IPS-15b (cell line): ENCODE results near the gene KYNU.

Experiments
- H3K27me3 ChIP-seq: one replicate; pipeline ENCODE4 v1.6.1; 2013; ENCODE audit warnings: low read length; ENCODE audit not compliant: control insufficient read depth, insufficient read depth
- H3K36me3 ChIP-seq: one replicate; pipeline ENCODE4 v1.6.1; 2013; ENCODE audit warnings: low read length; ENCODE audit not compliant: control insufficient read depth, insufficient read depth
- H3K4me1 ChIP-seq: one replicate; pipeline ENCODE4 v1.6.1; 2013; ENCODE audit warnings: mild to moderate bottlenecking, low read length; ENCODE audit not compliant: control insufficient read depth, insufficient read depth
- H3K4me3 ChIP-seq: one replicate; pipeline ENCODE4 v1.5.1; 2013; ENCODE audit warnings: low read depth, low read length
- H3K9ac ChIP-seq: one replicate; pipeline ENCODE4 v1.6.1; 2013; ENCODE audit warnings: low read depth, mild to moderate bottlenecking, low read length
- H3K9me3 ChIP-seq: one replicate; pipeline ENCODE4 v1.6.1; 2013; ENCODE audit warnings: mild to moderate bottlenecking, low read length; ENCODE audit not compliant: control insufficient read depth, insufficient read depth

KYNU gene

DNA sequence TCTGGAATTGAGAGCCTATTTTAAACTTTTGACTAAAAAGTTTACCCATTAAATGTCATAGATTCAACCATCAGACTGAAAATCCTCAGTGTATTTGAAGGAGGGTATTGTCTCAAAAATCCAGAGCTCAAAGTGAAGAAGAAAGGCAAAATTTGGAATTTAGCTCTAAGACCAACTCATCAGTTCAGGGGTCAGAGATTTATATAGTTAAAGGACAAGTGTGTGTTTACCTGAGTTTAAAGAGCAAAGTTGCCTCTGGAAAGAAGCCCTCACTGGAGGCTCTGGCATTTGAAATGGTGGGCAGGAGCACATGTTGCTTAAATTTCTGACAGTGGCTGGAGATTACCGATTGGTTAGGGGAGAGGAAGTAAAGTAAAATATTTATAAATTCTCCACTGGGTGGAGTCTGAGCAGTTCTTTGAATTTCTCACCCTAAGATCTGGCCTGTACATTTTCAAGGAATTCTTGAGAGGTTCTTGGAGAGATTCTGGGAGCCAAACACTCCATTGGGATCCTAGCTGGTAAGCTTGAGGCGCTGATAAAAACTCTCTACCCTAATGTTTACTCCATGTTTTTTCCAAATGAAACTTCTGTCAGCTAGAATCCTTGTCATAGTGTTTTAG lies at the start of gene KYNU:
TSS of gene KYNU (plus strand) at position 449 of the 623 bp plus-strand sequence. CDS start 7,704 bp downstream, outside the sequence.
- Histone ChIP-seq H3K9me3 (no peaks in the 10 kb centered on the region), H3K4me1 (no peaks in the 10 kb centered on the region), H3K9ac (no peak within 1 kb of the TSS), H3K36me3 (no peaks in the 10 kb centered on the region), H3K27me3 (no peaks in the 10 kb centered on the region), H3K4me3 (no peak within 1 kb of the TSS)

DNA sequence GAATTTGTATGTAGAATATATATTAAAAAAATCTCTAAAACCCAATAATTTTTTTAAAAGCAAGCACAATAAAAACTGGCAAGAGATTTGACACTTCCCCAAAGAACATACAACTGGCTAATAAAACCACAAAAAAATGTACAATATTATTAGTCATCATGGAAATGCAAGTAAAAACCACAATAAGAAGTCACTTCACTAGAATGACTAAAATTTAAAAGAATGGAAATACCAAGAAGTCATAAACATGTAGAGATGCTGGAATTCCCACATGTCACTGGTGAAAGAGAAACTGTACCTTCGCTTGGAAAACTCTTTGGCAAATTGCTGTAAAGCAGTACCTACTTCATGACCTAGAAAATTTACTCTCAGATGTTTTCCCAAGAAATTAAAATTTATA lies 43.4 kb upstream of the KYNU start:
- no peaks in the 10 kb centered on the region for H3K27me3 ChIP-seq
- peaks cover 4% of the 10 kb centered on the region for H3K4me1 ChIP-seq
- no peaks in the 10 kb centered on the region for H3K36me3 ChIP-seq
- no peak overlapping the region for H3K4me3 ChIP-seq
- no peaks in the 10 kb centered on the region for H3K9me3 ChIP-seq
- H3K9ac ChIP-seq: no peak overlapping the region

DNA sequence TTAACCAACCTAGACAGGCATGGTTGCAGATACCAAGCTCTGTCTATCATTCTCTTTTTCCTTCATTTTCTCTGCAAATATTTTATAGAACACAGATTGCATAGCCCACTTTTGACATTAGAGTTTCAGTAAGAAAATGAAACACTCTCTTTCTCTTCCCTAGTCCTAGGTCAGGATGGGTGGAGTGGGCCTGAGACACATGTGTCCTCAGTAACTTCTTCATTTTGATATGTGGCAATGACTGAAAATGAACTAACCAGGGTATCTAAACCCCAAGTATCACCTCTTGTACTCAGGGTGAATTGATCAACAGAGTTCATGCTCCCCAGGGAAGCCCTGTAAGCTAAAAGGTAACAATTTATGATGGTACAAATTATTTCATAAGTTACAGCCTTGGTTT lies 37.0 kb upstream of the KYNU start:
- Histone ChIP-seq H3K9me3 (no peaks in the 10 kb centered on the region), H3K36me3 (no peaks in the 10 kb centered on the region), H3K4me3 (no peak overlapping the region), H3K9ac (no peak overlapping the region), H3K27me3 (no peaks in the 10 kb centered on the region), H3K4me1 (peaks cover 4% of the 10 kb centered on the region)

DNA sequence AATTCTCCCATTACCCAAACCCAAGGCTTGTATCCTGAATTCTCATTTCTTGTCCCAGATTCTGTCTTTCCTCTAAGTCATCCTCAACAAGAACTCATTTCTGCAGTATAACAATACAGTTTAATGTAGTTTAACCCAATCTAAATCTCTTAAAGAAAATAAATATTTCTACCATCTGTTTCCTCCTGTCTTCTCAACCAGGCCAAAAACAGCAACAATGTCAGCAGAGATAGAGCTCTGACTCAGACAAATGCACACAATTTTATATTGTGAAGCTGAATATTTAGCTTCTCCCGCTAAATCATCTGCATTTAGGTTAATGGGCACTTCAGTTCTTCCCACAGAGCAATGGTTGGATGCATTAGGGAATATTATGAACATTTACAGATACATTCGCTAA lies 35.7 kb upstream of the KYNU start:
- Histone ChIP-seq H3K27me3 (no peaks in the 10 kb centered on the region), H3K4me3 (no peak overlapping the region), H3K9me3 (no peaks in the 10 kb centered on the region), H3K9ac (no peak overlapping the region), H3K36me3 (no peaks in the 10 kb centered on the region), H3K4me1 (no peaks in the 10 kb centered on the region)

DNA sequence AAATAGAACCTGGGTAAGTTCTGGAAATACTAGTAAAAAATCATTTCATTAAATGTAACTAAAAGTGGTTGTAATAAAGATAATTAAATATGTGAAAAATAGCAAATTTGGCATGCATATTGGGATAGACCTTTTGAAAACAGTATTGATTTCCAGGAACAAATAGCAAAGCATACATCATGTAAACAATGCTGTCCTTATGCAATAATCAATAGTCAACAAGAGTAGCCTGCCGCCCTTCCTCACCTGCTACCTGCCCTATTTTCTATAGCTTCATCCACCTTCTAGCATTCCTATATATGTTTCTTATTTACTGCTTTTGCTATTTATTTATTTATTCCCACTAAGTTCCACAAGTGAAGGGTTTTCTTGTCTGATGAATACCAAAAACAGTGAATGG lies 35.1 kb upstream of the KYNU start:
- Histone ChIP-seq H3K27me3 (no peaks in the 10 kb centered on the region), H3K9me3 (no peaks in the 10 kb centered on the region), H3K36me3 (no peaks in the 10 kb centered on the region), H3K4me1 (no peaks in the 10 kb centered on the region), H3K4me3 (no peak overlapping the region), H3K9ac (no peak overlapping the region)

DNA sequence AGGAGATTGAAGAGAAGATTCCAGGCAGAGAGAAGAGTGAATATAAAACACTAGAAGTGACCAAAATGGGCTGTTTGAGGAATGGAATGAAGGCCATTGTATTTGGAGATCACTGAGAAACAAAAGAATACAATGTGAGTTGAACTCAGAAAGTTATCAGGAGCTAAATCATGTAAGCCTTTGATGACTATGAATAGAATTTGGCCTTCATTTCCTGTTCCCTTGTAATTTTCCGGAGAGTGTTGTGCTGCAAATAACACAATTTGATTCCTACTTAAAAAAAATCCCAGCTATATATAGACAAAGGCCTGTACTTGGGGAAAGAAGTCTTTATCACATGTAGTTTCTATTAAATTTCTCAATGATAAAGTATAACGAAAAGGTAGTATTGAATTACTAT lies 33.7 kb upstream of the KYNU start:
- H3K9me3 ChIP-seq: no peaks in the 10 kb centered on the region
- no peaks in the 10 kb centered on the region for H3K27me3 ChIP-seq
- no peaks in the 10 kb centered on the region for H3K36me3 ChIP-seq
- no peaks in the 10 kb centered on the region for H3K4me1 ChIP-seq
- H3K9ac ChIP-seq: no peak overlapping the region
- H3K4me3 ChIP-seq: no peak overlapping the region

DNA sequence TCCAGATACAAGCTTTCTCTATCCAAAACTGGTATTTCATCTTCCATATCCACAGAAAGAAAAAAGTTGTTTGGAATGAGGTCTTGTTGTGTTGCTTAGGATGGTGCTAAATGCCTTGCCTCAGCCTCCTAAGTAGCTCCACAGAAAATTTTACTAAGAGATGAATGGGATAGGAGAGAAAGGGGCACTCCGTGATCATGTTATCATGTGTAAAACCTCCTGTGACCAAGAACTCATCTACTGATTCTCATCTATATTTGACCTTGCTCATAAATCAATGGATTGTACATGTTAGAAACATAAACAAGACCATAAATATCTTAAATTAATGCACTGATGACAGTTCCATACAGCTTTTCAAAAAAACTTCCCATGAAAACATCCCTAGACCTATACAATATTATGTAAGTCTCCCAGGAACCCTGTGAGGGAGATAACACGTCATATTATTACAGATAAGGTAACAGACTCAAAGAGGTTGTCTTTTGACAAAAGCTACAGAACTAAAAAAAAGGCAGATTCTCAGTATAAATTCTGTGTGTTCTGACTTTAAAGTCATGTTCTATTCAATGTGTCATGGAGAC lies 29.3 kb upstream of the KYNU start:
- no peak overlapping the region for H3K9ac ChIP-seq
- no peaks in the 10 kb centered on the region for H3K4me1 ChIP-seq
- H3K36me3 ChIP-seq: no peaks in the 10 kb centered on the region
- no peaks in the 10 kb centered on the region for H3K27me3 ChIP-seq
- no peak overlapping the region for H3K4me3 ChIP-seq
- H3K9me3 ChIP-seq: no peaks in the 10 kb centered on the region

DNA sequence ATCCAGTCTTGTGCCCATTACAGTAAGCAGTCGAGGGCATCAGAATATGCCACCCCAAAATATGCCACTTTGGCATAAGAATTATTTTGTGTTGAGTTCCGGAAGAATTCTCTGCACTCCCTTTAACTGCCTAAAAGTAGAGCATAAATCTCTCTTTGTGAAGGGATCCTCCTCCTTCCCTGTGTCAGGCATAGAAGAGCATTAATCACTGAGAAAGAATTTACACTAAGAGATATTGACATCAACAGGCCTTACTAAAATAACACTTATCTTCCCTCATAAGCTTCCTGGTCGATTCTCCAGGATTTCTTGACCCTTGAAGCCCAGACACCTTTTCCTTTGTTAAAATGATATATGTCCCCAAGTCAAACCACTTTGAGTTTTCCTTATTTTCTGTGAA lies 27.6 kb upstream of the KYNU start:
- Histone ChIP-seq H3K4me3 (no peak overlapping the region), H3K4me1 (no peaks in the 10 kb centered on the region), H3K27me3 (no peaks in the 10 kb centered on the region), H3K9me3 (no peaks in the 10 kb centered on the region), H3K36me3 (no peaks in the 10 kb centered on the region), H3K9ac (no peak overlapping the region)

DNA sequence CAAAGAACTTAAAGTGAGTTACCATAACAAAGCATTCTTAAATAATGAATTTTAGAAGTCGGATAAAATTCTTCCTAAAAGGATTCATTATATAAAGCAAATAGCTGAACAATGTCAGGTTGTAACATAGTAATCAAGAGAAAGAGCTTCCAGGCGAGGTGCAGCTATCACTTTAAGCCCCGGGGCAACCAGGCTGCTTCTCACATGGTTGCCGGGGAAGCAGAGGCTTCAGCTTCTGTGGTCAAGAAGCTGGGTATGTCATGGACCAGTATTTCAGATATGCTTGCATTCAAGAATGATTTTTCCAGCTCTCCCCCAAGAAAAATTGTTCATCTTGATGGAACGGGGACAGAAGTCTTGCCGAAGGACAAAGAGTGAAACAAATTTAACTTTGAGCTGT lies 23.6 kb upstream of the KYNU start:
- H3K4me3 ChIP-seq: no peak overlapping the region
- no peaks in the 10 kb centered on the region for H3K9me3 ChIP-seq
- H3K9ac ChIP-seq: no peak overlapping the region
- no peaks in the 10 kb centered on the region for H3K36me3 ChIP-seq
- no peaks in the 10 kb centered on the region for H3K27me3 ChIP-seq
- no peaks in the 10 kb centered on the region for H3K4me1 ChIP-seq

DNA sequence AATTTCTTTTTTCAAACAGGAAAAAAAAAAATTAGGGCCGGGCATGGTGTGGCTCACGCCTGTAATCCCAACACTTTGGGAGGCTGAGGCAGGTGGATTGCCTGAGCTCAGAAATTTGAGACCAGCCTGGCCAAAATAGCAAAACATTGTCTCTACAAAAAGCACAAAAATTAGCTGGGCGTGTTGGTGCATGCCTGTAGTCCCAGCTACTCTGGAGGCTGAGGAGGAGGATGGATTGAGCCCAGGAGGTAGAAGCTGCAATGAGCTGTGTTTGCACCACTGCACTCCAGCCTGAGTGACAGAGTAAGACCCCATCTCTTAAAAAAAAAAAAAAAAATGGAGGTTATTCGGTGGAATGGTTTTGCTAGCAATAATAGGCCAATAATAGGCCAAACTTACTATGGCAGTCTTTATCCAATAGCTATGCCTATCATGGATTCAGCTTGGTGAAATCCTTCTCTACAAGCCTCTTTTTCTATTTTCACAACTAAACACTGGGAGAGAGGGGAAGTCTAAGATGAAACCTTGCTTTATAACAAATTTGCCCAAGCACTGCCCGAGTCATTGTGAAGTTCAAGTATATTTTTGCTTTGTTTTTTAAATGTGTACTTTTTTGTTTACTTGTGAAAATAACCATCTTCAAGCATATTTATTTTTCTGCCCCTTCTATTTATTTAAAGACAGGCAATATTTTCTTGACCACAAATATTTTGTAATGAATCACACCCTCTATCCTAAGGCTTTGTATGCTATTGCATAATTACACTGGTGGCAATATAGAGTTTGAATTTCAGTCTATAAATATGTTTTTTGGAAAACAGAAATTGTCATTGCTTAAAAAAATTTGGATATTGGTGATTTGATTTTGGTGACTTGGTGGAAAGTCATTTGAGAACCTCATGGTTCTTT lies 20.0 kb upstream of the KYNU start:
- H3K27me3 ChIP-seq: no peaks in the 10 kb centered on the region
- H3K4me1 ChIP-seq: no peaks in the 10 kb centered on the region
- H3K36me3 ChIP-seq: no peaks in the 10 kb centered on the region
- H3K4me3 ChIP-seq: no peak overlapping the region
- no peak overlapping the region for H3K9ac ChIP-seq
- no peaks in the 10 kb centered on the region for H3K9me3 ChIP-seq

DNA sequence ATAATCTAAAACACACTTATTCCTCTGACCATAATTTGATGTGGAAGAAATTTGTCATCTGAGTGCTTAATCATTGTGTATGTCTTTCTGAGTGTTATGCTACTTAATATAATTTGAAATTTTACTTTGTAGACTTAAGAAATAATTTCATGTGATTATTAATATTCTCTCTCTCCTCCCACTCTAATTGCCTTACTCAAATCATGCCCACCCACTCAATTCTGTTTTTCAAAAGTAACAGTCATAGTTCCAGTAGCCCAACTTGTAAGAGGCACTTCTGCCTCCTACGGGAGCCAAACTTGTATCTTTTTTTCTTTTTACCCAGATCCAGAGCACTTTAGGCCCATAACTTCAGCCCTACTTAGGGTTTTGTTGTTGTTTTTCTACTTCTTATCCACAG lies 18.5 kb upstream of the KYNU start:
- Histone ChIP-seq H3K27me3 (no peaks in the 10 kb centered on the region), H3K36me3 (no peaks in the 10 kb centered on the region), H3K4me3 (no peak overlapping the region), H3K4me1 (no peaks in the 10 kb centered on the region), H3K9ac (no peak overlapping the region), H3K9me3 (no peaks in the 10 kb centered on the region)

DNA sequence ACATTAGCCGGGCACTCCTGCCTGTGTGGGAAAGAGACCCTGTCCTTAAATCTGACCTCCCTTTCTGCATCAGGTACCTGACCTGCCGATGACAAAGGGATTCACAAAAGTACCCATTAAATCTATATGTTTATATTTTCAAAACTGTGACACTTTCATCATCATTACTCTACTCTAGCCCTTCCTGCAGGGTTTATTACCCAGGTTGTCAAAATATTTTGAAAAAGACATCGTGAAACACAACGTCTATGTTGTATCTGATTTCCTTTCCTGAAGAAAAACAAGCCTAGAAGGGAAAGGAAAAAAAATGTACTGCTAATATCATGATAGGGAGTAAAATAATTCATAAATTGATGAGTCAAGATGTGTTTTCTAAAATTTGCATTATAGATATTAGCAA lies 15.2 kb upstream of the KYNU start:
- Histone ChIP-seq H3K9ac (no peak overlapping the region), H3K9me3 (no peaks in the 10 kb centered on the region), H3K4me3 (no peak overlapping the region), H3K4me1 (no peaks in the 10 kb centered on the region), H3K27me3 (no peaks in the 10 kb centered on the region), H3K36me3 (no peaks in the 10 kb centered on the region)
